BLaER1 treated with 17β-estradiol and CSF1 and Interleukin-3, amounts not matched to agents 10 nM and 100 nM (cell line): ENCODE measurements around the gene TMEM203.

Source experiments
- H3K27ac ChIP-seq, 11 experiments: shearing (Covaris generic); formaldehyde crosslinking; 2 replicates each; pipeline ENCODE4 v1.8.1; 2022
- H3K27me3 ChIP-seq, 11 experiments: shearing (Covaris generic); formaldehyde crosslinking; 2 replicates each; pipeline ENCODE4 v1.8.1; 2022
- H3K36me3 ChIP-seq, 11 experiments: shearing (Covaris generic); formaldehyde crosslinking; 2 replicates each; pipeline ENCODE4 v1.8.1; 2022
- H3K4me1 ChIP-seq, 10 experiments: shearing (Covaris generic); formaldehyde crosslinking; 2 replicates each; pipeline ENCODE4 v1.8.1; 2022
- H3K4me2 ChIP-seq, 11 experiments: shearing (Covaris generic); formaldehyde crosslinking; 2 replicates each; pipeline ENCODE4 v1.8.1; 2022
- H3K4me3 ChIP-seq, 10 experiments: shearing (Covaris generic); formaldehyde crosslinking; 2 replicates each; pipeline ENCODE4 v1.8.1; 2022
- H3K9ac ChIP-seq, 11 experiments: shearing (Covaris generic); formaldehyde crosslinking; 2 replicates each; pipeline ENCODE4 v1.8.1; 2022
- H3K9me3 ChIP-seq, 11 experiments: shearing (Covaris generic); formaldehyde crosslinking; replicated peaks in 1 of 11; 2 replicates each; pipeline ENCODE4 v1.8.1; 2022
- H4K20me1 ChIP-seq, 11 experiments: shearing (Covaris generic); formaldehyde crosslinking; 2 replicates each; pipeline ENCODE4 v1.8.1; 2022
- Cebpa-rat ChIP-seq, 11 experiments: shearing (Covaris generic); IDR thresholded peaks; 2 replicates each; pipeline ENCODE4 v1.8.1; 2022

Gene TMEM203

DNA sequence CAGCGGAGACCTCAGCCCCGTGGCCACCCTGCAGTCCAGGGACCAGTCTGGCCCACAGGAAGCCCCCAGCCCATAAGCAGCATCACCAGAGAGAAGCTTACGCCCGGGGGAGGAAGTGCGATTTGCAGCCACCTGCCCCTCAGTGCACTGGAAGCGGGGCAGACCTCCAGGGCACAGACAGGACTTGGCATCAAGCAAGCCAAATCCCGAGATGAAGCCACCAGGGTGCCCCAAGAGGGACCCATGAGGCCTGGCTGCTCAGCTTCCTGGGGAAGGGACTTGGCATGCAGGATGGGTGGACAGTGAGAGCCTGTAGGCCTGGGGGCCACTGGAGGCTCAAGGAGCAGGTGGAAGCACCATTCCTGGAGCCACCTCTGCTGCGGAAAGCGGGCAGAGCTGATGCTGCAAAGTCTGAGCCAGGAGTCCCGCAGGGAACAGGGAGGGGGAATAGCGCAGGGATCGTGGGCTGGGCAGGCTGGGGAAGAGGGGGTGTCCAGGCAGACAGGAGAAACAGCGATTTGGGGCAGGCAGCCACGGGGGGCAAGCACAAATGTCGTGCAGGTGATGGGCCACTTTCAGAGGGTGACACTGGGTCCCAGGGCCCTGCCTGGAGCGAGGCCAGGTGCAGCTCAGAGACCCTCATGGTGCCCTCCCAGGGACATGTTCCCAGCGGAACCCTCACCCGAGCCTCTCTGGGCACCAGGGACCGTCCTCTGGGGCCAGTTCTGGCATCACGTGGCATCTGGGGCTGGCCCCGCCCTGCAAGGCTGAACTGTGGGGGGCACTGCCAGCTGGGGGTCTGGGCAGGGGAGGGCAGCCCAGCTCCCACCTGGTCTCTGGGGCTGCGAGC lies 38.8 kb downstream of the TMEM203 start:
- Histone ChIP-seq H3K9ac (peak overlapping the region in 4 of 11 experiments; percentile 10 to 52 (median 38); a peak in 6 of 22 replicates), H3K4me2 (peak overlapping the region in 9 of 11 experiments; percentile 32 to 100 (median 100); a peak in 19 of 22 replicates), H3K27me3 (peaks cover 0 to 62% (median 18%) of the 10 kb centered on the region in 11 experiments; a peak in 16 of 22 replicates), H3K27ac (no peak overlapping the region), H3K4me3 (peak overlapping the region in 2 of 10 experiments; percentile 69 to 70; a peak in 4 of 20 replicates), H3K36me3 (peaks cover 0 to 11% (median 0%) of the 10 kb centered on the region in 11 experiments; a peak in 2 of 22 replicates), H4K20me1 (peaks cover 0 to 65% (median 20%) of the 10 kb centered on the region in 11 experiments; a peak in 16 of 22 replicates), H3K4me1 (peaks cover 17 to 75% (median 69%) of the 10 kb centered on the region in 10 experiments), H3K9me3 (no peaks in the 10 kb centered on the region)
- no peak for TF ChIP-seq Cebpa-rat (IDR thresholded peaks at IDR 0.05)

DNA sequence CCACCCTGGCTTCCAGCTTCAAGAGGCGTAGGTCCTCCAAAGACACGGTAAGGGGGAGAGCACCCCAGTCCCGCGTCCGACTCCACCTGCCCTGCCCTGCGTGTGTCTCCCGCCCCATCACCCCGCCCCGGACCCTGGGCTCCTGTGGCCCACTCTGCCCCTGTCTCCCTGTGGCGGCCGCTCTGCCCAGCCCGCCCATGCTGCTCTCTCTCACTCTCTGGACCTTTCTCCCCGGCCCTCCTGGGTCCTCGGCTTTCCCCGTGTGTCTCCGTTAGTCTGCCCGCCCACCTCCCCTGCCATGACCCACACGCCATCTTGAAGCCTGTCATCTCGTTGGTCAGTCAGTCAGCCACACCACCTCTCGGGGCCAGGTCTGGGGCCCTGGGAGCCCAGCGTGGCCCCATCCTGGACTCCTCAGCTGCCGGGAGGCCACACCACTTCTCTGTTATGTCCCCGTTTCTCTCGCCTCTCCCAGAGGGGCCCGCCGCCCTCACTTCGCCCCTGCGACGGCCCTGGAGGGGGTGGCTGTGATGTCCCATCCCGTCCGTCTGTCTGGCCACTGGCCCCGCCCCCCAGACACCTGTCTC lies 40.1 kb downstream of the TMEM203 start:
- H3K4me2 ChIP-seq = peak overlapping the region in 8 of 11 experiments; percentile 96 to 100 (median 100); a peak in 15 of 22 replicates
- peak overlapping the region in 3 of 11 experiments; percentile 10 to 44 (median 31); a peak in 2 of 22 replicates for H3K9ac ChIP-seq
- peaks cover 0 to 11% (median 0%) of the 10 kb centered on the region in 11 experiments; a peak in 2 of 22 replicates for H3K36me3 ChIP-seq
- H3K4me1 ChIP-seq = peaks cover 17 to 66% (median 56%) of the 10 kb centered on the region in 10 experiments
- H3K9me3 ChIP-seq = no peaks in the 10 kb centered on the region
- H3K4me3 ChIP-seq = no peak overlapping the region
- no peak overlapping the region for H3K27ac ChIP-seq
- no peak for TF ChIP-seq Cebpa-rat (IDR thresholded peaks at IDR 0.05)
- peaks cover 0 to 55% (median 20%) of the 10 kb centered on the region in 11 experiments; a peak in 16 of 22 replicates for H4K20me1 ChIP-seq
- peaks cover 0 to 54% (median 18%) of the 10 kb centered on the region in 11 experiments; a peak in 16 of 22 replicates for H3K27me3 ChIP-seq

DNA sequence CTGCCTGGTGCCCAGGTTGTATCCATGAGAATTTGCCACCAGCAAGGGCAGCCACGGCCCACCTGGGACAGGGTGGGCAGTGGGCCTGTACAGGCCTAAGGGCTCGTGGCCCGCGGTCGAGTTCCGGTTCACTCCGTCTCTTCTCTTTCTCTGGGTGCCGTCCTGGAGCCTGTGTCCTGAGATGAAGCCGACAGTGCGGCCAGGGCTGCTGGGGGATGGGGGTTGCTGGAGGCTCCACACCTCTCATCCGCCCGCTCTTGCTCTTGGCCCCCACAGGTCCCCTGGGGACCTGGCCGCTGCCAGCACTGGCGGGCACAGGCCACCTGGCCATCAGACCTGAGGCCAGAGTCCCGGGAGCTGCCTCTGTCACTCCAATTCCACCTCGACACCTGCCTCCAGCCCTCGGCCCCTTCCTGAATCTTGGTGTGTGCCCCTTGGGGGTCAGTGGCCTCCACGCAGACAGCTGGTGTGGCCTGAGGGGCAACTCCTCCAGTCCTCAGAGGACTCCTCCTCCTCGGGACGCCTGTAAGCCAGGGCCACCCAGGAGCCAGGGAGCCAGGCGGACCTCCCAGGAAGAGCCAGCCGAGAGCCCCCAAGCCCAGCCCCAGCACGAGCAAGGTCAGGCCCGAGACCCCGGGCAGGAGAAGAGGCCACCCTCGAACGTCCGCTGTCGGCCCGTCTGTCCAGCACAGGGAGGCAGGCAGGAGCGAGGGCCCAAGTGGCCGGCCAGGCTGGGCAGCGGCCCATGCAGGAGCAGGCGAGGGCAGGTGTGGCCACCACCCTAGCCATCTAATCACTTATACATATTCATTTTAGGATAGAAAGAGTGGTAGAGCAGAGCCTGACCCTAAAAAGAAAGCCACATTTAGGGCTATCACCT lies 40.8 kb downstream of the TMEM203 start:
- H3K4me2 ChIP-seq = peak overlapping the region in 5 of 11 experiments; percentile 16 to 31 (median 26); a peak in 8 of 22 replicates
- H4K20me1 ChIP-seq = peaks cover 0 to 61% (median 20%) of the 10 kb centered on the region in 11 experiments; a peak in 15 of 22 replicates
- H3K27ac ChIP-seq = no peak overlapping the region
- peaks cover 0 to 53% (median 18%) of the 10 kb centered on the region in 11 experiments; a peak in 16 of 22 replicates for H3K27me3 ChIP-seq
- no peak overlapping the region for H3K9ac ChIP-seq
- no peak for TF ChIP-seq Cebpa-rat (IDR thresholded peaks at IDR 0.05)
- peaks cover 0 to 11% (median 0%) of the 10 kb centered on the region in 11 experiments; a peak in 2 of 22 replicates for H3K36me3 ChIP-seq
- H3K4me3 ChIP-seq = no peak overlapping the region
- peaks cover 11 to 66% (median 55%) of the 10 kb centered on the region in 10 experiments for H3K4me1 ChIP-seq
- H3K9me3 ChIP-seq = no peaks in the 10 kb centered on the region

DNA sequence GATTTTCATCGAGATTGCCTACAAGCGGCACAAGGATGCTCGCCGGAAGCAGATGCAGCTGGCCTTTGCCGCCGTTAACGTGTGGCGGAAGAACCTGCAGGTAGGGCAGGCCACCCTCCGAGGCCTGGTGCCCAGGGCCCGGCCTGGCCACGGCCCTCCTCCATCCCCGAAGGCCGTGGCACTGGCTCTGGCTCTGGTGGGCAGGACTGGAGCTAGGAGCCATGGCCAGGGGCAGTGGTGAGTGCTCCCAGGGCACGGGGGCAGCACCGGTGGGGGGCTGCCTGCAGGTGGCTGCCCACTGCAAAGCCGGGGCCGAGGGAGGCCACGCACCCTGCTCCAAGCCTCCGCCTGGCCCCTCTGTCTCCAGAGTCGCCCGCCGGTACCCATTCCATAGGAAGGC lies 41.6 kb downstream of the TMEM203 start:
- H4K20me1 ChIP-seq = peaks cover 0 to 58% (median 24%) of the 10 kb centered on the region in 11 experiments; a peak in 15 of 22 replicates
- H3K27me3 ChIP-seq = peaks cover 0 to 50% (median 18%) of the 10 kb centered on the region in 11 experiments; a peak in 15 of 22 replicates
- H3K4me3 ChIP-seq = no peak overlapping the region
- no peaks in the 10 kb centered on the region for H3K9me3 ChIP-seq
- peaks cover 0 to 11% (median 0%) of the 10 kb centered on the region in 11 experiments; a peak in 2 of 22 replicates for H3K36me3 ChIP-seq
- H3K9ac ChIP-seq = no peak overlapping the region
- H3K27ac ChIP-seq = no peak overlapping the region
- TF ChIP-seq Cebpa-rat (IDR thresholded peaks at IDR 0.05) = no peak
- H3K4me1 ChIP-seq = peaks cover 7 to 66% (median 55%) of the 10 kb centered on the region in 10 experiments
- 0 out of 22 replicates have a peak overlapping the region, but pooled peaks of 1 of the 11 experiments have one; percentile 16 for H3K4me2 ChIP-seq

DNA sequence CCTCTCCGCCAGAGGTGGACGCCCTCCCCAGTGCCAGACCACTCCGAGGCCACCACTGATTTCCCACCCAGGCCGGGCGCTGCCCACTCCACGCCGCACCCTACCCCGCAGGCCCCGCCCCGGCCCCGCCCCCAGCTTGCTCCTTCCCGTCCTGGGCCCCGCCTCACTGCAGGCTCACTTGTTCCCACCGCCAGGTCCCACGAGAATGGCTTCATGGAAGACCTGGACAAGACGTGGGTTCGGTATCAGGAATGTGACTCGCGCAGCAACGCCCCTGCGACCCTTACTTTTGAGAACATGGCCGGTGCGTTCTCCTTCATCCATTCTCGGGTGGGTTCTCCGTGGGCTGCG lies 42.1 kb downstream of the TMEM203 start:
- Histone ChIP-seq H3K9me3 (no peaks in the 10 kb centered on the region), H3K4me1 (peaks cover 11 to 67% (median 56%) of the 10 kb centered on the region in 10 experiments), H3K4me3 (no peak overlapping the region), H3K9ac (no peak overlapping the region), H3K27me3 (peaks cover 0 to 46% (median 18%) of the 10 kb centered on the region in 11 experiments; a peak in 15 of 22 replicates), H4K20me1 (peaks cover 0 to 55% (median 24%) of the 10 kb centered on the region in 11 experiments; a peak in 15 of 22 replicates), H3K4me2 (no peak overlapping the region), H3K36me3 (peaks cover 0 to 11% (median 0%) of the 10 kb centered on the region in 11 experiments; a peak in 2 of 22 replicates), H3K27ac (no peak overlapping the region)
- TF ChIP-seq Cebpa-rat (IDR thresholded peaks at IDR 0.05) = no peak

DNA sequence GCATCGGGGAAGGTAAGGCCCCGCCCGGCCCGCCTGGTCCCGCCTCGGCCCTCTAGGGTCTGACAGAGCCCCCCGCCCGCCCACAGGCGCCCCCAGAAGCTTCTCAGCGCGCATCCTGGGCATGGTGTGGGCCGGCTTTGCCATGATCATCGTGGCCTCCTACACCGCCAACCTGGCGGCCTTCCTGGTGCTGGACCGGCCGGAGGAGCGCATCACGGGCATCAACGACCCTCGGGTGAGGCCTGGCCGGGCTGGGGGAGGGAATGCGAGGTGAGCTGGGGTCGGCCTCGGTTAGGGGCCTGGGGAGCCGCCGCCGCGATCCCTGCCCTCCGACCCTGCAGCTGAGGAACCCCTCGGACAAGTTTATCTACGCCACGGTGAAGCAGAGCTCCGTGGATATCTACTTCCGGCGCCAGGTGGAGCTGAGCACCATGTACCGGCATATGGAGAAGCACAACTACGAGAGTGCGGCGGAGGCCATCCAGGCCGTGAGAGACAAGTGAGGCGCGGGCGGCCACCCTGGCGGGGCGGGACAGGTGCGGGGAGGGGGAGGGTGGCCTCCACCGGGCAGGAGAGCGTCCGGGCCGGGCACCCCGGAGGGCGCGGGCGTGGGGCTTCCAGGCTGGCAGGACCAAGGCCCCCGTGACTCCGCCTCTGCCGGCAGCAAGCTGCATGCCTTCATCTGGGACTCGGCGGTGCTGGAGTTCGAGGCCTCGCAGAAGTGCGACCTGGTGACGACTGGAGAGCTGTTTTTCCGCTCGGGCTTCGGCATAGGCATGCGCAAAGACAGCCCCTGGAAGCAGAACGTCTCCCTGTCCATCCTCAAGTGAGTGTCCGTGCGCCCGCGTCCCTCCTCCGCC lies 42.7 kb downstream of the TMEM203 start:
- no peak overlapping the region for H3K4me3 ChIP-seq
- H3K4me1 ChIP-seq = peaks cover 6 to 68% (median 57%) of the 10 kb centered on the region in 10 experiments
- no peak overlapping the region for H3K4me2 ChIP-seq
- peaks cover 0 to 55% (median 24%) of the 10 kb centered on the region in 11 experiments; a peak in 15 of 22 replicates for H4K20me1 ChIP-seq
- peaks cover 0 to 40% (median 18%) of the 10 kb centered on the region in 11 experiments; a peak in 15 of 22 replicates for H3K27me3 ChIP-seq
- peaks cover 0 to 11% (median 0%) of the 10 kb centered on the region in 11 experiments; a peak in 2 of 22 replicates for H3K36me3 ChIP-seq
- no peaks in the 10 kb centered on the region for H3K9me3 ChIP-seq
- no peak for TF ChIP-seq Cebpa-rat (IDR thresholded peaks at IDR 0.05)
- H3K9ac ChIP-seq = no peak overlapping the region
- no peak overlapping the region for H3K27ac ChIP-seq
